Endodermal cell (in vitro differentiated cells): Measurements from ENCODE around the gene SLC3A2. TPM values are rescaled to one million over a fixed set of nuclear protein-coding genes. Genes with fewer than 3 reads are reported as not detected.

Source experiments
- DNase-seq: peaks from one replicate; pipeline ENCODE4 v3.0.0-alpha.2; 2017
- H3K27ac ChIP-seq: 2 replicates; pipeline ENCODE4 v1.5.1; 2013; ENCODE audit warnings: mild to moderate bottlenecking, low read depth, low read length, moderate library complexity
- H3K27me3 ChIP-seq: 2 replicates; pipeline ENCODE4 v1.6.1; 2013; ENCODE audit warnings: mild to moderate bottlenecking, low read length, moderate library complexity; ENCODE audit not compliant: insufficient read depth, control insufficient read depth, poor library complexity, severe bottlenecking
- H3K36me3 ChIP-seq: 2 replicates; pipeline ENCODE4 v1.7.0; 2013; ENCODE audit warnings: mild to moderate bottlenecking, low read length, moderate library complexity; ENCODE audit not compliant: control insufficient read depth, insufficient read depth
- H3K4me1 ChIP-seq: one replicate; pipeline ENCODE4 v1.7.0; 2013; ENCODE audit warnings: low read length; ENCODE audit not compliant: control insufficient read depth, insufficient read depth
- H3K4me3 ChIP-seq: 2 replicates; pipeline ENCODE4 v1.5.1; 2013; ENCODE audit warnings: mild to moderate bottlenecking, low read length, moderate library complexity
- H3K9ac ChIP-seq: 2 replicates; pipeline ENCODE4 v1.6.1; 2013; ENCODE audit warnings: mild to moderate bottlenecking, low read length, moderate library complexity; ENCODE audit not compliant: poor library complexity, severe bottlenecking; ENCODE audit errors: extremely low read depth
- H3K9me3 ChIP-seq: 2 replicates; pipeline ENCODE4 v1.6.1; 2013; ENCODE audit warnings: mild to moderate bottlenecking, low read length, moderate library complexity; ENCODE audit not compliant: control insufficient read depth
- H3K27ac Mint-ChIP-seq: 2 replicates; pipeline ENCODE4 v1.8.0; 2020; ENCODE audit warnings: mixed read lengths
- H3K27me3 Mint-ChIP-seq: 2 replicates; pipeline ENCODE4 v1.8.0; 2021; ENCODE audit warnings: mild to moderate bottlenecking, mixed read lengths; ENCODE audit not compliant: insufficient read depth
- H3K36me3 Mint-ChIP-seq: 2 replicates; pipeline ENCODE4 v1.8.0; 2020; ENCODE audit warnings: low read depth, mixed read lengths
- H3K4me1 Mint-ChIP-seq: 2 replicates; pipeline ENCODE4 v1.8.0; 2020; ENCODE audit warnings: mixed read lengths
- H3K4me3 Mint-ChIP-seq: 2 replicates; pipeline ENCODE4 v1.8.0; 2020; ENCODE audit warnings: mild to moderate bottlenecking, moderate library complexity, mixed read lengths
- H3K9me3 Mint-ChIP-seq: 2 replicates; pipeline ENCODE4 v1.8.0; 2020; ENCODE audit warnings: mild to moderate bottlenecking, mixed read lengths
- WGBS, 2 experiments: methylation state at CpG; one replicate each; pipeline versions ENCODE4 v1.1.5 to v1.1.7; 2013; ENCODE audit warnings: missing lambda C conversion rate in 2 of 2, mixed read lengths in 1 of 2; ENCODE audit not compliant: insufficient coverage in 1 of 2, insufficient read length in 1 of 2; 5-methylcytosine and 5-hydroxymethylcytosine counted together
- total RNA-seq, 2 donors: library from RNA; stranded (reverse); fragmentation: NEBNext Ultra II Directional in 1 of 2; extraction: Animal tissue kit (Norgen Biotek cat#: 25700) in 1 of 2; gene quantifications; 2 replicates in 1 of 2; 3 replicates in 1 of 2; pipeline ENCODE4 v1.2.1, GENCODE V29; 2021
- TF ChIP-seq, protein P1 (sequence below): fragments of 200-600 bp; sonication (generic); conservative IDR thresholded peaks from 2 replicates; pipeline ENCODE4 v1.5.0; 2021; ENCODE audit warnings: antibody characterized with exemption, mild to moderate bottlenecking

SLC3A2 gene
- total RNA-seq, 2 donors from 2014 or later = 438 to 488 TPM

- no peak within 1 kb of the TSS for H3K27ac ChIP-seq
- no peak within 1 kb of the TSS for H3K27ac Mint-ChIP-seq
Observed at GRCh38 chr11:62921201-62921572, 40.5 kb downstream of the SLC3A2 start, which contains the start of gene CHRM1. CHRM1 (minus strand) TSS chr11:62921363; CDS start chr11:62911100, 10,263 bp downstream.

GRCh38 chr11:62921573-62922188, 41.0 kb downstream of the SLC3A2 start:
- Mint-ChIP-seq H3K36me3 (no peaks in the 10 kb centered on the region), H3K27me3 (peaks cover 67% of the 10 kb centered on the region), H3K4me1 (peaks cover 12% of the 10 kb centered on the region), H3K4me3 (no peak overlapping the region), H3K9me3 (no peaks in the 10 kb centered on the region), H3K27ac (no peak overlapping the region)
- DNase-seq = peak; percentile 55
- Histone ChIP-seq H3K9me3 (no peaks in the 10 kb centered on the region), H3K4me1 (peaks cover 4% of the 10 kb centered on the region), H3K4me3 (no peak overlapping the region), H3K36me3 (no peaks in the 10 kb centered on the region), H3K27ac (no peak overlapping the region), H3K9ac (no peak overlapping the region), H3K27me3 (peaks cover 49% of the 10 kb centered on the region)
- WGBS, 2 experiments = 84 to 96% methylated on average over 5 to 16 of the region's 19 CpGs
- TF ChIP-seq, protein P1, sequence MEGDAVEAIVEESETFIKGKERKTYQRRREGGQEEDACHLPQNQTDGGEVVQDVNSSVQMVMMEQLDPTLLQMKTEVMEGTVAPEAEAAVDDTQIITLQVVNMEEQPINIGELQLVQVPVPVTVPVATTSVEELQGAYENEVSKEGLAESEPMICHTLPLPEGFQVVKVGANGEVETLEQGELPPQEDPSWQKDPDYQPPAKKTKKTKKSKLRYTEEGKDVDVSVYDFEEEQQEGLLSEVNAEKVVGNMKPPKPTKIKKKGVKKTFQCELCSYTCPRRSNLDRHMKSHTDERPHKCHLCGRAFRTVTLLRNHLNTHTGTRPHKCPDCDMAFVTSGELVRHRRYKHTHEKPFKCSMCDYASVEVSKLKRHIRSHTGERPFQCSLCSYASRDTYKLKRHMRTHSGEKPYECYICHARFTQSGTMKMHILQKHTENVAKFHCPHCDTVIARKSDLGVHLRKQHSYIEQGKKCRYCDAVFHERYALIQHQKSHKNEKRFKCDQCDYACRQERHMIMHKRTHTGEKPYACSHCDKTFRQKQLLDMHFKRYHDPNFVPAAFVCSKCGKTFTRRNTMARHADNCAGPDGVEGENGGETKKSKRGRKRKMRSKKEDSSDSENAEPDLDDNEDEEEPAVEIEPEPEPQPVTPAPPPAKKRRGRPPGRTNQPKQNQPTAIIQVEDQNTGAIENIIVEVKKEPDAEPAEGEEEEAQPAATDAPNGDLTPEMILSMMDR = no peak

More at GRCh38 chr11:62921201-62921572, 40.5 kb downstream of the SLC3A2 start, which contains the start of gene CHRM1:
- TF ChIP-seq, protein P1 = no peak
- 51 to 72% methylated on average over 5 to 8 of the region's 9 CpGs for WGBS, 2 experiments
- H3K4me1 ChIP-seq = peaks cover 4% of the 10 kb centered on the region
- peaks cover 12% of the 10 kb centered on the region for H3K4me1 Mint-ChIP-seq
- DNase-seq = peak; percentile 60
- H3K36me3 ChIP-seq = no peaks in the 10 kb centered on the region
- peaks cover 44% of the 10 kb centered on the region for H3K27me3 ChIP-seq
- no peaks in the 10 kb centered on the region for H3K36me3 Mint-ChIP-seq
- H3K9ac ChIP-seq = no peak within 1 kb of the TSS
- no peak within 1 kb of the TSS for H3K4me3 ChIP-seq
- no peaks in the 10 kb centered on the region for H3K9me3 Mint-ChIP-seq
- no peaks in the 10 kb centered on the region for H3K9me3 ChIP-seq
- H3K27me3 Mint-ChIP-seq = peaks cover 62% of the 10 kb centered on the region
- H3K4me3 Mint-ChIP-seq = no peak within 1 kb of the TSS

GRCh38 chr11:62922189-62922589, 41.5 kb downstream of the SLC3A2 start:
- Mint-ChIP-seq H3K4me3 (no peak overlapping the region), H3K27ac (no peak overlapping the region), H3K36me3 (no peaks in the 10 kb centered on the region), H3K4me1 (peaks cover 12% of the 10 kb centered on the region), H3K27me3 (peaks cover 72% of the 10 kb centered on the region), H3K9me3 (no peaks in the 10 kb centered on the region)
- H3K27ac ChIP-seq = no peak overlapping the region
- no peak overlapping the region for H3K4me3 ChIP-seq
- no peaks in the 10 kb centered on the region for H3K36me3 ChIP-seq
- no peaks in the 10 kb centered on the region for H3K9me3 ChIP-seq
- peak; percentile 54 for DNase-seq
- TF ChIP-seq, protein P1 = no peak
- peaks cover 4% of the 10 kb centered on the region for H3K4me1 ChIP-seq
- no peak overlapping the region for H3K9ac ChIP-seq
- peaks cover 54% of the 10 kb centered on the region for H3K27me3 ChIP-seq
- WGBS, 2 experiments = 68 to 88% methylated on average over 3 to 4 of the region's 4 CpGs
